SW 1271 (cell line): ENCODE measurements around the gene PXMP2.
A peak's percentile ranks its signal among the peaks of the same experiment; 100 is the strongest.

Experiments used
- DNase-seq, 2 experiments: peaks; one replicate each; lab custom pipeline; 2025; lab: John Stamatoyannopoulos, UW

Gene PXMP2

GRCh38 chr12:132687211-132688164 lies at the start of gene PXMP2, which contains the start of gene POLE:
TSS of gene PXMP2 (plus strand) at chr12:132687587. CDS start at chr12:132687671, 84 bp downstream.
TSS of gene POLE (minus strand) at chr12:132687342. CDS start at chr12:132687315, 27 bp downstream.
- DNase-seq, result peak; percentile 61 to 89

GRCh38 chr12:132637811-132638210 lies 49.6 kb upstream of the PXMP2 start:
- no peak for DNase-seq

- peak in 1 of 2 experiments; percentile 38 for DNase-seq
Measured at GRCh38 chr12:132638541-132639408, 48.6 kb upstream of the PXMP2 start.

- no peak for DNase-seq
Measured at GRCh38 chr12:132639956-132640520, 47.3 kb upstream of the PXMP2 start.

GRCh38 chr12:132640936-132641335 lies 46.5 kb upstream of the PXMP2 start:
- DNase-seq, result no peak

GRCh38 chr12:132641811-132642650 lies 45.4 kb upstream of the PXMP2 start:
- no peak for DNase-seq

GRCh38 chr12:132642846-132643835 lies 44.2 kb upstream of the PXMP2 start:
- DNase-seq, result no peak

- DNase-seq, result no peak
Measured at GRCh38 chr12:132646850-132647249, 40.5 kb upstream of the PXMP2 start.

GRCh38 chr12:132647858-132648257 lies 39.5 kb upstream of the PXMP2 start:
- DNase-seq, result no peak

GRCh38 chr12:132648616-132649225 lies 38.7 kb upstream of the PXMP2 start:
- no peak for DNase-seq

- DNase-seq, result no peak
Measured at GRCh38 chr12:132649226-132649945, 38.0 kb upstream of the PXMP2 start.

- DNase-seq, result peak in 1 of 2 experiments; percentile 99
Measured at GRCh38 chr12:132651444-132652100, 35.8 kb upstream of the PXMP2 start.

GRCh38 chr12:132653567-132654290 lies 33.7 kb upstream of the PXMP2 start:
- no peak for DNase-seq

- no peak for DNase-seq
Measured at GRCh38 chr12:132657004-132657727, 30.2 kb upstream of the PXMP2 start.

GRCh38 chr12:132658149-132658894 lies 29.1 kb upstream of the PXMP2 start:
- DNase-seq, result no peak

- no peak for DNase-seq
Measured at GRCh38 chr12:132659146-132659545, 28.2 kb upstream of the PXMP2 start.
